Heart right ventricle (tissue), 16 donors: ENCODE results near the gene CLIC3. TPM values are rescaled to one million over a fixed set of nuclear protein-coding genes. Genes with fewer than 3 reads are reported as not detected.

Experiments
- ATAC-seq, 8 donors: fragments of 200-7000 bp; cut with Tn5 transposase; one replicate each; pipeline ENCODE4 v1.9.1; 2020; ENCODE audit warnings: mild to moderate bottlenecking in 8 of 8, moderate library complexity in 8 of 8, moderate number of reproducible peaks in 1 of 8
- DNase-seq, 2 donors: peaks; one replicate each; pipeline ENCODE4 v3.0.0-alpha.2; 2020
- H3K27ac ChIP-seq, 10 donors: fragments of 200-600 bp; sonication (generic) in 2 of 10; one replicate each; pipeline versions ENCODE4 v1.5.0 to v1.8.0; 2020 to 2022; ENCODE audit warnings: mild to moderate bottlenecking in 3 of 10
- H3K27me3 ChIP-seq, 7 donors: fragments of 200-600 bp; one replicate each; pipeline ENCODE4 v1.8.0; 2021 to 2022; ENCODE audit warnings: mild to moderate bottlenecking in 2 of 7
- H3K36me3 ChIP-seq, 9 donors: fragments of 200-600 bp; sonication (generic) in 1 of 9; one replicate each; pipeline versions ENCODE4 v1.5.0 to v1.8.0; 2020 to 2022; ENCODE audit warnings: mild to moderate bottlenecking in 2 of 9
- H3K4me1 ChIP-seq, 9 donors: fragments of 200-600 bp; sonication (generic) in 1 of 9; one replicate each; pipeline versions ENCODE4 v1.5.0 to v1.8.0; 2020 to 2022; ENCODE audit warnings: mild to moderate bottlenecking in 4 of 9
- H3K4me3 ChIP-seq, 10 donors: fragments of 200-600 bp; sonication (generic) in 2 of 10; one replicate each; pipeline versions ENCODE4 v1.5.0 to v1.8.0; 2020 to 2022; ENCODE audit warnings: mild to moderate bottlenecking in 7 of 10, moderate library complexity in 2 of 10
- H3K9me3 ChIP-seq, 11 donors: fragments of 200-600 bp in 10 of 11; sonication (generic) in 2 of 11; one replicate each; pipeline versions ENCODE4 v1.5.0 to v1.8.0; 2013 to 2022; ENCODE audit warnings: mild to moderate bottlenecking in 2 of 11, control low read depth in 1 of 11, moderate library complexity in 1 of 11
- CTCF ChIP-seq, 9 donors: fragments of 200-600 bp; sonication (generic) in 2 of 9; IDR thresholded peaks; one replicate each; pipeline versions ENCODE4 v1.5.0 to v1.8.0; 2021 to 2022; ENCODE audit warnings: antibody characterized with exemption in 9 of 9, mild to moderate bottlenecking in 5 of 9, moderate library complexity in 1 of 9
- WGBS, 2 donors: extraction: QIAGEN DNeasy Blood & Tissue Kit; methylation state at CpG; one replicate each; pipeline ENCODE4 v1.1.7; 2013; ENCODE audit warnings: inconsistent platforms in 1 of 2; 5-methylcytosine and 5-hydroxymethylcytosine counted together
- intact Hi-C, 10 donors: fragments of 100-400 bp; cut with DNase I; formaldehyde crosslinking; loops; one replicate each; pipeline versions ENCODE4 v1.11.1 to v1.14.2; 2022
- polyA plus RNA-seq, 2 donors: library from polyadenylated mRNA; stranded (reverse); fragments of 200-250 nt; gene quantifications; one replicate each; pipeline ENCODE4 v1.2.3, GENCODE V29; 2013
- total RNA-seq, 10 donors: library from RNA; stranded (reverse); fragmentation: NEBNext Ultra II Directional in 3 of 10; extraction: Animal tissue kit (Norgen Biotek cat#: 25700) in 3 of 10; gene quantifications; one replicate each; pipeline versions ENCODE4 v1.2.1 to v1.2.4, GENCODE V29; 2021 to 2023
- donor health status: Arrhythmogenic right ventricular cardiomyopathy.
- donor health status: ischemic (EF 13 %, LVEDD 7.1; RV severe dilation, severe dysfunction).
- donor health status: healthy with polysubstance abuse.
- donor health status: DM: no; HTN: yes; CAD: no.
- donor health status: DM: no; HTN: no; CAD: no.
- donor health status: ischemic (EF 25% LVEDD 6.9; RV normal size, moderate dysfunction).
- donor health status: ischemic (EF 25% LVEDD 5.7; RV mildly dilated, moderate dysfunction).
- donor health status: healthy.
- donor health status: DM: yes; HTN: yes; CAD: no.
- donor health status: Ischemic cardiomyopathy.
- donor health status: ischemic (EF 35%, LVEDD 5.7; RV mildly dilated, moderate dysfunction).
- donor health status: nonischemic (EF 11% LVEDD 7.7; RV severe dilation, severe dysfunction).
- donor health status: DM: yes; HTN: yes; CAD: no.
- donor health status: PGD.
- donor health status: ischemic (EF 29% LVEDD 5.4; RV normal size, mild dysfunction).
- donor health status: nonischemic (EF 23%, LVEDD 6.1; RV moderate dilation, normal function).

The CLIC3 gene
- total and polyA plus RNA-seq, 12 donors: 0.46 to 21.4 (median 3.2) TPM

DNA sequence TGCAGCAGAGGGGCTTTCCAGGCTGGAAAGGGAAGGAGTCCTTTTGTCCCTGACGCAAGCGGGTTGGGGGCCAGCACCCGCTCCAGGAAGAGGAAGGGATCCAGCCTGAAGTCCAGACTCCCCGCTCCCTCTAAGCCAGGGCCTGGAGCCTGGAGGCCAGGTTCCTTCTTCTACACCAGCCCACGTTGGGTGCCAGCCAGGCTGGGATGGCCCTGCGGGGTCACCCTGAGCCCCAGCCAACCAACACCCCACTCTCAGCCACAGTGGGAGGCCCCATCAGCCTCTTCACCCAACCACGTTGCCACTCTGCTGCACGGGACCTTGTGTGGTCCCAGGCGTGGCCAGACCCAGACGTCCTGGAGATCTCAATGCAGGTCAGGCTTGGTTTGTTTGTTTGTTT is 36.5 kb upstream of the CLIC3 start:
- ATAC-seq (peak in 4 of 8 donors; percentile 9 to 36 (median 14)), DNase-seq (peak; percentile 45 to 69)
- no peaks in the 10 kb centered on the region for H3K9me3 ChIP-seq
- WGBS, 2 donors: 83 to 89% methylated on average over 10 of the region's 10 CpGs
- peaks cover 0 to 9% (median 0%) of the 10 kb centered on the region in 9 donors for H3K36me3 ChIP-seq
- H3K27ac ChIP-seq: peak overlapping the region in 2 of 10 donors; percentile 9 to 83
- peaks cover 10 to 61% (median 27%) of the 10 kb centered on the region in 9 donors for H3K4me1 ChIP-seq
- H3K27me3 ChIP-seq: no peaks in the 10 kb centered on the region
- intact Hi-C loops: loop anchor here in 3 of 10 donors (2.0 to 5.0 kb wide), 3 partner anchors 86 to 246 kb away; partner anchors contain the start of gene C8G (in 2 of the 3)
- no peak for TF ChIP-seq CTCF (IDR thresholded peaks at IDR 0.05)
- H3K4me3 ChIP-seq: peak overlapping the region in 5 of 10 donors; percentile 8 to 68 (median 18)

GRCh38 chr9:137031904-137032640 is 35.7 kb upstream of the CLIC3 start, which contains the start of gene FUT7:
Gene FUT7 (minus strand): TSS chr9:137032088. CDS start chr9:137031991, 97 bp downstream.
- 70 to 74% methylated on average over 16 of the region's 16 CpGs for WGBS, 2 donors
- no peaks in the 10 kb centered on the region for H3K9me3 ChIP-seq
- H3K4me3 ChIP-seq: peak within 1 kb of the TSS in 4 of 10 donors; percentile 8 to 68 (median 18)
- ATAC-seq (no peak), DNase-seq (no peak)
- peaks cover 15 to 67% (median 32%) of the 10 kb centered on the region in 9 donors for H3K4me1 ChIP-seq
- TF ChIP-seq CTCF (IDR thresholded peaks at IDR 0.05): no peak
- peak within 1 kb of the TSS in 4 of 10 donors; percentile 9 to 83 (median 17) for H3K27ac ChIP-seq
- H3K36me3 ChIP-seq: peaks cover 0 to 1% (median 0%) of the 10 kb centered on the region in 9 donors
- no peaks in the 10 kb centered on the region for H3K27me3 ChIP-seq
- intact Hi-C loops: loop anchor here in 3 of 10 donors (2.0 to 5.0 kb wide), 3 partner anchors 85 to 245 kb away; partner anchors contain the start of gene C8G (in 2 of the 3)

DNA sequence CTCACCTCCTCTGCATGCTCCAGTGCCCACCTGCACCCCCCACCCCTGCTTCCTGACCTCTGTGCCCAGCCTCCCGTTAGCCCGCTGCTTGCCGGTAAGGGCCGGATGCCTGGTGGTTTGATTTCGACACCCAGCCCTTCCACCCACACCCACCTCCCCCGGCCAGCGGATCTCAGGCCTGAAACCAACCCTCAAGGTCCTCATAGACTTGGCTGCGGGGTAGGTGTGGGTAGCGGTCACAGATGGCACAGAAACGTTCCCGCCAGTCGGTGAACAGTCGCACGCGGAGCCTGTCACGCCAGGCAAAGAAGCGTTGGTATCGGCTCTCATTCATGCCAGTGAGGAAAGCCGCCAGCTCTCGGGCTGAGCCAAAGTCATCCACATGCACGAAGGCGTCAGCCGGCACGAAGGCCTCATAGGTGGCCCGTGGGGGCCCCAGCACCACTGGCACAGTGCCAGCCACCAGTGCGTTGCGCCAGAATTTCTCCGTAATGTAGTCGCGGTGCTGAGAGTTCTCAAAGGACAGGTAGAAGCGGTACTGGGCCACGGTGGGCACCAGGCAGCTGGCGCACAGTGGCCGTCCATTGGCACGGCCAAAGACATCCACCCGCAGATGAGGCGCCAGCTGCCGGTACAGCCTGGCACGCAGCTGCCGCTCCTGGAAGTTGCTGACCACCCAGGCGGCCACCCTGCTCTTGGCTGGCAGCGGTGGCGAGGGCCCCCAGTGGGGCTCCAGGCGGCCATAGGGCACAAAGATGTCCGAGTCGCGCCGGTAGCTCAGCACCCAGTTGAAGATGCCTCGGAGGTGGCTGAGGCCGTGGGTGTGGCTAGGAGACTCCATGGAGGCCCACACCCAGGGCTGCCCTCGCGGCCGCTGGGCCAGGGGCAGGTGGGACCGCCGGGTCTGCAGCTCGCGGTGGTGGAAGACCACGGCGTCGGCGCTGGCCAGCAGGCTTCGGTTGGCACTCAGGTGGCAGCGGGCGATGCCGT is 34.5 kb upstream of the CLIC3 start:
- Histone ChIP-seq H3K4me1 (peaks cover 18 to 69% (median 41%) of the 10 kb centered on the region in 9 donors), H3K36me3 (no peaks in the 10 kb centered on the region), H3K4me3 (peak overlapping the region in 1 of 10 donors; percentile 68), H3K9me3 (no peaks in the 10 kb centered on the region), H3K27me3 (no peaks in the 10 kb centered on the region), H3K27ac (peak overlapping the region in 2 of 10 donors; percentile 22 to 83)
- DNase-seq (peak in 1 of 2 donors; percentile 48), ATAC-seq (no peak)
- 89 to 94% methylated on average over 65 of the region's 65 CpGs for WGBS, 2 donors
- no peak for TF ChIP-seq CTCF (IDR thresholded peaks at IDR 0.05)
- intact Hi-C loops: loop anchor here in 2 of 10 donors (5.0 kb wide), 2 partner anchors 84 to 244 kb away; partner anchors contain the start of gene C8G (in 2 of the 2)
